GM18520 (cell line): ENCODE results near the gene SPEF1.

Experiments used
- ATAC-seq: cut with Tn5 transposase; IDR thresholded peaks from one replicate; pipeline ENCODE4 v1.9.1; 2021; ENCODE audit not compliant: unreplicated experiment

Gene SPEF1

DNA sequence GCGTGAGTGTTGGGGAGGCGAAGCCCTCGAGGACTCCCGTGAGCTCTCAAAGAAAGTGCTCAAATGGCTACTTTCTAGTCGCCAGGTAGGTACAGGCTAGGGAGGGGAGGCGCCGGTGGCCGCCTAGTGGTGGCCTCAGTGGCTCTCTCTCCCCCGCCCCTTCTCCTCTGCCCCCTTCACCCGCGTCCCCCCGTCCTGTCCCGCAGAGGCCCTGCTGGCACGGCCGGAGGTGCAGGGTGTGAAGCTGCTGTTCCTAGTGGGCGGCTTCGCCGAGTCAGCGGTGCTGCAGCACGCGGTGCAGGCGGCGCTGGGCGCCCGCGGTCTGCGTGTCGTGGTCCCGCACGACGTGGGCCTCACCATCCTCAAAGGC is 30.0 kb downstream of the SPEF1 start:
- no peak for ATAC-seq

DNA sequence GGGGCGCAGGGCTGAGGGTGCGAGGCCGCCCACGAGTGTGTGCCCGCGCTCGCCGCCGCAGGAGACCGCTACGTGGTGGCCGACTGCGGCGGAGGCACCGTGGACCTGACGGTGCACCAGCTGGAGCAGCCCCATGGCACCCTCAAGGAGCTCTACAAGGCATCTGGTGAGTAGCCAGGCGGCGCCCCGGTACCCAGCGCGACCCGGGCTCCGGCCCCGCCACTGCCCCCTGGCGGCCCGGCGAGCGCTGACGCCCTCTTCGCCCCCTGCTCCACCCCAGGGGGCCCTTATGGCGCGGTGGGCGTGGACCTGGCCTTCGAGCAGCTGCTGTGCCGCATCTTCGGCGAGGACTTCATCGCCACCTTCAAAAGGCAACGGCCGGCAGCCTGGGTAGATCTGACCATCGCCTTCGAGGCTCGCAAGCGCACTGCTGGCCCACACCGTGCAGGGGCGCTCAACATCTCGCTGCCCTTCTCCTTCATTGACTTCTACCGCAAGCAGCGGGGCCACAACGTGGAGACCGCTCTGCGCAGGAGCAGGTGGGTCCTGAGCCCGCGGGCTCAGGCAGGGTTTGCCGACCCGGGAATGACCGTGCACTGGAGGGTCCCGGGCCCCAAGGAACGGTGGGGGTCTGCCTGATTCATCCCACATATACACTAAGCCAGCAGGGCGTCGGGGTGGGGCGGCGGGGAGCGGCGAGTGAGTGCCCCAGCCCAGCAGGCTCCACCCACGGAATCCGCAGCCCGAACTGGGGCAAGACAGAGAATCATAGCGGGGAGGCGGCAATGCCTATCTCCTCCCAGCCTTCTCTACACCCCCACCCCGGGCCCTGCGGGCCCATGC is 31.3 kb downstream of the SPEF1 start:
- ATAC-seq, result no peak

DNA sequence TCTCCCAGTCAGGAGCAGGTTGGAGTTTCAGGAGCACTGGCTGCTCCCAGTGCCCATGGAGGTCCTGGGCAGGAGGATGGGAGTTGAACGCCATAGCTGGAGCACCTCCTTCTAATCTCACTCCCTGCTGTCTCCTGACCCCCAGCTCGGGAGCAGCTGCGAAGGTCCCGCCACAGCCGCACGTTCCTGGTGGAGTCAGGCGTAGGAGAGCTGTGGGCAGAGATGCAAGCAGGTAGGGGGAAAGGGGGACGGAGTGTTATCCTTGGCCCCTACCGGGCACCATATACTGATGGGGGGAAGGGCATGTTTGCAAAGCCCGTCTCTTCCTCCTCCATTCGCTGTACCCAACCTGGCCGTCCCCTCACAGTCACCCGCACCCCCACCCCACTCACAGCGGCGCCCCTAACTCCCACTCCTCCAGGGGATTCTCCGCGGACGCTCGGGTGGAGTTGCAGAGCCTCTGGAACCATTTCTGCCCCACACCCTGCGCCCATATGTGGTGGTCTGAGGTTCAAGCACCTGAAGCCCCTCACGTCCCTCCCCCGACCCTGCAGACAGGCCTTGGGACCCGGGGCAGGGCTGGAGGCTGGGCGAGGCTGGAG is 32.1 kb downstream of the SPEF1 start:
- ATAC-seq, result no peak

DNA sequence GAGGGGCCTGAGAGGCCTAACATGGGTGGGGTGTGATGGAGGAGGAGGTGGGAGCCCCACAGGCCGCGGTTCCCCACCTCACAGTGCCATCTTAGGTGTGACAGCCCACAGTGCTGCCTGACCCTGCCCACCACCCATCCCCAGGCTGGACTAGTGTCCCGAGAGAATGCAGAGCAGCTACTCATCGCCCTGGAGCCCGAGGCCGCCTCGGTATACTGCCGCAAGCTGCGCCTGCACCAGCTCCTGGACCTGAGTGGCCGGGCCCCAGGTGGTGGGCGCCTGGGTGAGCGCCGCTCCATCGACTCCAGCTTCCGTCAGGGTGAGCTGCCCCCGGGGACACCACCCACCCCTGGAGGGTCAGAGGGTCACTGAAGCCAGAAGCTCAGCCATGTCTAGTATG is 33.2 kb downstream of the SPEF1 start:
- no peak for ATAC-seq

DNA sequence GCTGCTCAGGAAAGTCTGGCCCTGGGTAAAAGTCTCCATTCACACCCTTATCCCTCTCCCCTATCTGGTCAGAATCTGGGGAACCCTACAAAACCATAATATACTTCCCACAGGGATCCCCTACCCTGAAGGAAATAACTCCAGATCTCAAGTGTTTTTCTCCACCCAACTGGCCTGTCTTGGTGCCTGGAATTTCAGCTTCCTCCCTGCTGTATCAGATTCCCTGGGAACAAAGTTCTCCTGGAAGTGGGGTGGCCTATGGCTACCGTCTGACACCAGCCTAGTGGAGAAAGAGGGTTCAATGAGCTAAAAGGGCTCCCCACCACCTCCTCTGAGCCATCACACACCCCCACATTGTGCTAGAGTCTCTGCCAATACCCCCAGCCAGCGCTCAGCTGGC is 33.8 kb downstream of the SPEF1 start:
- no peak for ATAC-seq

DNA sequence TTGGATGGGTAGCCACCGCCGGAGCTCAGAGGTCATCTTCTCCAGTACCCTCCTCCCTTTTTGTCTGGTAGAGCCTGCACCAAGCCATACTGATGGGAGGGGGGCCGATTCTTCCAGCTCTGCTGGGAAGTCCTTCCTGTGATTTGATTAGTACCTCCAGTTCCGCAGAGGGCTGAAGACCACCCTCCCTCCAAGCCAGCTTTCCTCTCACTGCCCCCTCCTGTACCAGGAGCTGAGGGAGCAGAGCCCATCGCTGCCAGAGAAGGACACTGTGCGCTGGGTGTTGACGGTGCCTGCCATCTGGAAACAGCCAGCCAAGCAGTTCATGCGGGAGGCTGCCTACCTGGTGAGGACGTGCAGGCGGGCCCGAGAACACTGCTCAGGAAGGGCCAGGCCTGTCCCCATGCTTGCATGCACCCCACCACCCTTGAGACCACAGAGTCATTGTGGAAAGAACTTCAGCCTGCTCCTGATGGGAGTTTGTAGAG is 35.5 kb downstream of the SPEF1 start:
- no peak for ATAC-seq

DNA sequence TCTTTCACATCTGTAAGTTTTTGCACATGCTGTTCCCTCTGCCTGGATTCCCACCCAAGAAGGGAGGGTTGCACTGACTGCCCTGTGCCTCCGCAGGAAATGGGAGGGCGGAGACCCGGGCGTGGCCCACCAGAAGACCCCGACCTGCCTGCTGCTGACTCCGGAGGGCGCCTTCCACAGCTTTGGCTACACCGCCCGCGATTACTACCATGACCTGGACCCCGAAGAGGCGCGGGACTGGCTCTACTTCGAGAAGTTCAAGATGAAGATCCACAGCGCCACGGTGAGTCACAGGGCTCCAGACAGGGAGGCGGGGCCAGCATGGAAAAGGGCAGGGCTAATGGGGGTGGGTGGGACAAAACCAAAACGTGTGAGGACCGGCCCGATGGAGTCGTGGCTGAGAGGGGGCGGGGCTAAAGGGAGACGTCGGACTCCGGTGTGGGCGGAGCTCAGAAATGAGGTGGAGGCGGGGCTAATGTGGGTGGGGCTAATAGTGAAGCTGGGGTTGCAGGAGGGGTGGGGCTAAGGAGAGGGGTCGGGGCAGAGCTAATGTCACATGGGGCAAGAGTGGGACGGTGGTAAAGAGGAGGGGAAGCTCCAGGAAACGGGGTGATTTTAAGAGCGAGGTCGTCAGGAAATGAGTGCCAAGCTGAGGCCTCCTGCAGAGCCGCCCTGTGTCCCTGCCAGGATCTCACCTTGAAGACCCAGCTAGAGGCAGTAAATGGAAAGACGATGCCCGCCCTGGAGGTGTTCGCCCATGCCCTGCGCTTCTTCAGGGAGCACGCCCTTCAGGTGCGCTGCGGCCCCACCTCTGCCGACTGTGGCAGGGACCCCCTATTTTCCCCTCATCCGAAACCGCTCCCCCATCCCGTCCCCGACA is 36.2 kb downstream of the SPEF1 start:
- ATAC-seq, result no peak

DNA sequence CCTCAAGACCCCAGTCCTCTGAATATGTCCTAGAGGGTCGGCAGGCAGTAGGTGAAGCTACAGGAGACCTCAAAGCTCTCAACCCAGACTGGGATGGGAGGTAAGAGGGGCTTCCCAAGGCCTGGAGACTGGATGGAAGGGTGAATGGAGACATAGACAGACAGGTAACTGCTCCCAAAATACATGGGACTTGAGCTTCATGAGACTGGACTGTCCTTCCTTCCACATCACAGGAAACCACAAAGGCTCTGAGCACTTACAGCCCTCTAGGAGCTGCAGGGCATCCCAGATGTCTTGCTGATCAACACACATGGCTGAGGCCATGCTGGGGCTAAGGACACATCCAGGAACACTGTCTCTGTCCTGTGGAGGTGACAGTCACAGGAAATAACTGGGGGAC is 37.2 kb downstream of the SPEF1 start:
- no peak for ATAC-seq

DNA sequence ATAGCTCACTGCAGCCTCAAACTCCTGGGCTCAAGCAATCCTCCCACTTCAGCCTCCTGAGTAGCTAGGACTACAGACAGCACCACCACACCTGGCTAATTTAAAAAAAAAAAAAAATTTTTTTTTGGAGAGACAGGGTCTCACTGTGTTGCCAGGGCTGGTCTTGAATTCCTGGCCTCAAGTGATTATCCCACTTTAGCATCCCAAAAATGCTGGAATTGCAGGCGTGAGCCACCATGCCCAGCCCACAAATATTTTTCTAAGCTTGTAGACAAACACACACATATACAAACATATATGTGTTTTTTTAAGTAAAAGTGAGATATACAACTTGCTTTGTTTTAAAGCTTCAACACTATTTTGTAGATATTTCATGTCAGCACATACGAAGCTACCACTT is 38.0 kb downstream of the SPEF1 start:
- ATAC-seq, result no peak

DNA sequence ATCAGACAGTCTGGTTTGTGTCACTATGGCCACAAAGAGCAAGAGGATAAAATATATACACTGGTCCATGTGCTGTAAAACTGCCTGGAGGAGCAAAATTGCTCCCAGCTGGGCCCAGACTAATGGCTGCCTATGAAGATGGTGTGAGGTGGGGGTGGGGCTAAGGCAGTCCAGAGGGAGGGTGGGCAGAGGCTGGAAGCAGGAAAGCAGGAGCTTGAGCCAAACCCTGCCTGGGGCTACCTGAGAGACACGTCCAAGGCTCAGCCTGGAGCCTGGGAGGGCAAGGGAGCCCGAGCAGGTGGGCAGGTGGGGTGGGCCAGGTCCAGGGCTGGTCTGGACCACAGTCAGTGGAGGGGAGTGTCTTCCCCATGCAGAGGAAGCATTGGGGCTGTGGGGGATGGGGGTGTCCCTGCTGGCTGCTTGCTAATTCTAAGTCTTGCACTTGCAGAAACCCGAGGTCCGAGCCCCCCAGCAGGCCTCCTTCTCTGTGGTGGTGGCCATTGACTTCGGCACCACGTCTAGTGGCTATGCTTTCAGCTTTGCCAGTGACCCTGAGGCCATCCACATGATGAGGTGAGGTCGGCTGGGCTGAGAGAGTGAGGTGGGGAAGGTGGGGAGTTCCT is 39.3 kb downstream of the SPEF1 start:
- no peak for ATAC-seq

DNA sequence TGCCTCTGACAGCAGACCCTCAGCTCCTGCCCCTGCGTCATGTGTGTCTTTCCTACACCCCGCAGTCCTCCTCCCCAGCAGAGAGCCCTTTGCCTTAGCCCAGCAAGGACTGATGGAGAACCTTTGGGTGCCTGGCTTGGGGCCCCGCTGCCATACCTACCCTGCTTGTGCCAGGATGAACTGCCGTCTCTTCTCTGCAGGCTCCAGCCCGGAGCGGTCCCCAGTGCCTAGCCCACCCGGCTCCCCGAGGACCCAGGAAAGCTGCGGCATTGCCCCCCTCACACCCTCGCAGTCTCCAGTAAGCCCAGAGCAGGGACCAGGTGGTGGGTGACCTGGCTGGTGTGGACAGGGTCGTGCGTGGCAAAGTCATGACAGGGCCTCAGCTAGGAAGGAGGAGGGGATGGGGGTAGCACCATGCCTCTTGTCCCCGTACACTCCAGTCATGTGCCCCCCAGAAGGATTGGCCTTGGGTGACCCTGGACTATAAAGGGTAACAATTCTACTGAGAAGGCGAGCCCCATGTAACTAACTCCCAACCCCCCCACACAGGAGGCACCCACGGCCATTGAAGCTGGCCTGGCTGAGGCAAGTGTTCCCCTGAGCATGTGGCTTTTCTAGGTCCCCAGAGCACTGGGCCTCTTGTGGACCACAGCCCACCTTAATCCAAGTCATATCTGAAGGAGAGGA is 40.5 kb downstream of the SPEF1 start:
- ATAC-seq, result no peak

DNA sequence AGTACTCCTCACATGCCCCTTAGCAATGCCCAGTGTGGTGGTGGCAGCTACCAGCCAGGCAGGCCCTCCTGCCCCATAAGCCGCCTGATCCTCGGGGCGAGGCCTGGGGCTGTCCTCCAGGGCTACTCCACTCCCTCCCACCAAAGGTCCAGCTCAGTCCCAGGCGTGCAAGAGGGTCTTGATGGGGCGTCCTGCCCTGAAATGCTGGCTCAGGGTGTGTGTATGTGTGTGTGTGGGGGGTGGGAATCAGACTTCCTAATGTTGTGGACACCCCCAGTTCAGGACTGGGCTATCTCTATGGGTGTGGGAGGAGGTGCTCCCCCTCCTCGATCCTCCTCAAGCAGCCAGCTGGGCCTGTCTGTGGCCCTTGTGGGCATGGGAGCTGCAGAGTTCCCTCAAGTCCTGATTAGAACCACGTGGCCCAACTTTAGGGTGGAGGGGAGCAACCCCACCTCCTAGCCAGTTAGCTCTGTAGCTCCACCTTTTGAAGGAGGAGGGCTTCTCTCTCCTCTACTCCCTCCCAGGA is 41.3 kb downstream of the SPEF1 start:
- no peak for ATAC-seq

DNA sequence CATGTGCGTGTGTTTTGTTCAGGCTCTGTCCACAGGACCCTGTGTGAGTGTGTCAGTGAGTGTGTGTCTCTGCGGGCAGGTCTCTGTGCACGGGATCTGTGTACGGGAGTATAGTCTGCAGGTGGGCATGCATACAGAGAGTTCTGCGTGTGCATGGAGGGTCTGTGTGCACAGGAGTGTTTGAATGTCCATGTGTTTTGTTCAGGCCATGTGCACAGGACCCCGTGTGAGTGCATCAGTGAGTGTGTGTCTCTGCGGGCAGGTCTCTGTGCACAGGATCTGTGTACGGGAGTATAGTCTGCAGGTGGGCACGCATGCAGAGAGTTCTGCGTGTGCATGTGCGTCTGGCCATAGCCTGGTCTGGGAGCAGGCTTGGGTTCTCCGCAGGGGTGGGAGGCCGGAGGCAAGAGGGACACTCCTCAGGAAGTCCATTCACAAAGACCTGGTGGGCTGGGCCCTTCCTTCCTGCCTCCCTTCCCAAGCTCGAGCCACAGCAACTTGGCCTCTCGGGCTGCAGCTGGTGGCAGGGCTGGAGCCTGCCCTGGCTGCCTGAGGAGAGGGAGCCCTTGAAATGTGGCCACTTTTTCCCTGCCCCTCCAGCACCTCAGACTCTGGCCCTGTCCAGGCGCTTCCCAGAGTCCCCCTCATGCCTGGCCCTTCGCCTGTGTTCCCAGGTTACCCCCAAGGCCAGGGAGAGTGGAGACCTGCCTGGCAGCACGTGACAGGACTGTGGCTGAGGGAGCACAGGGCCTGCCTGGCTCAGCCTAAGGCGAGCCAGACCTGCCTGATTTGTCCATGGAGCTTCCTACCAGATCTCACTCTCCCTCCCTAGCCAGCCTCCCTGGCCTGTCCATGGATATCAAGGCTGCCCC is 42.0 kb downstream of the SPEF1 start:
- ATAC-seq, result no peak

DNA sequence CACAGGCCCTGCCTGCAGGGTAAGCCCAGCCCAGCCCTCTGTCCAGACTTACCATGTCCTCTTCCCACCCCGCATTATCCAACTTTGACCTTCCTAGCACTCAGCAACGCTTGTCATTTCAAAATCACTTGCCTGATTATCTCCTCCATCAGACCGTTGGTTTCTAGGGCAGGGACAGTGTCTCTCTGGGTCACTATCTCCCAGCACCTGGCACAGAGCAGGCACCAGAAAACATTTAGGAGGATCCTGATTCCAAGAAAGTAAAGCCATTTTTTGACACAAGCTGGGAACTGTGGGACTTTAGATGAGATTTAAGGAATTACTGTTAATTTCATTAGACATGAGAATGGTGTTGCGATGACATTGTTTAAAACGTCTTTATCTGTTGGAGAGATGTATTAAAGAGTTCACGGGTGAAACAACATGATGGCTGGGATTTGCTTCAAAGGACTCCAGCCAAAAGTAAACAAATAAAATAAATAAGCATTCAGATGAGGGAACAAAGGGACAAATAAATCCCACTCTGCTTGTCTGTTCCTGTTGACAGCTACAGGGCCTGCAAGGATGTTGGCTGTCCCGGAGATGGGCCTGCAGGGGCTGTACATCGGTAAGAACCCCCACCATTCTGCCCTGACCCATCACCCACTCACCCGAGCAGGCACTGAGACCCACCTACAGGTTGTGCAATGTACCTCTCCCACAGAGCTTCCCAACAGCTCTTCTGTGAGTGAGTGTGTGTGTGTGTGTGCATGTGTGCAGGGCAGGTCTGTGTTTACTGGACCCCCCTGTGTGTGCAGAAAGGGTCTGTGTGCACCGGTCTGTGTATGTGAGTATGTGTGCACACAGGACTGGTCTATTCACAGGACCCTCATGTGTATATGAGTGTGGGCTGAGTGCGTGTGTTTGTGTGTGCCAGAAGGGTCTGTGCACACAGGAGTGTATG is 42.9 kb downstream of the SPEF1 start:
- no peak for ATAC-seq

DNA sequence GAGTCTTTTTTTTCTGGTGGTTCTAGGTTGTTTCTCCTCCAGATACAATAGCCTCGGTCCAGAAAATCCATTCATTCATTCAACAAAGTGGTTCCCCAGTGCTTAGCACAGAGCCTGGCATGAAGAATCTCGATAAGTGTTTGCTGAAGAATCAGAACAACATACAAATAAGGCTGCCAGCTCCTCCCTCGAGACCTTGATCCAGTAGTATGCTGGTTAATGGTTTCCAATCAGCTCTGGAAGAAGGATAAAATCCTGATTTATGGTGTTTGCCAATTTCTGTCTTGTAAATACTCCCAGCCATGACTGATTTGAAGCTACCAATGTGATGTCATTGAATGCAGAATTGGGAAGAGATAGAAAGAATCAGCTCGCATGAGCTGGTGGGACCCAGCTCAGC is 45.5 kb downstream of the SPEF1 start:
- no peak for ATAC-seq

DNA sequence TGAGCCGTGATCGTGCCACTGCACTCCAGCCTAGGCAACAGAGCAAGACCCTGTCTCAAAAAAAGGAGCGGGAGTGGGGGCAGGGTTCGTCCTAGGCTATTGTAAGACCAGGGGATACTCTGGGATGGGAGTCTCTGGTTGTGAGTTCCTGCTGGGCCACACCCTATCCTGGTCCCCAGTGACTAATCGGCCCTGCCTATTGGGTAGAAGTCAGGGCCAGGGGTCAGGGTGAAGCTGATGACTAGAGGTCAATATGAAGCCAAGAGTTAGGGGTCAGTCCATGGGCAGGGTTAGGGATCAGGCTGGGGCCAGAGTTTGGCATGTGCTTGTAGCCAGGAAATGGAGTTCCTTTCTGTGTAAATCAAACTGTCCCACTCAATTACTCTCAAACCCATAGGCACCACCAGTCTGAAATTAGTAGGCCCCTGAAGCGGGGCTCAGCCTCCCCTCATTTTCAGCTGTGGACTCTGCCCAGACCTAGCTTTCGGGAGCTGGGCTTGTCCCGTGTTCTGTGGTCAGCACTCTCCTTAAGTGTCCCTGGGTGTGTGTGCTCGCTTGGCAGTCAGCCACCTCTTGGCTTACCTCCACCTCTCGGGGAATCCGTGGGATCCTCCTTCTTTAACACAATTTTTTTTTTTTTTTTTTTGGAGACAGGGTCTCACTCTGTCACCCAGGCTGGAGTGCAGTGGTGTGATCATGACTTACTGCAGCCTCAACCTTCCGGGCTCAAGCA is 47.0 kb downstream of the SPEF1 start:
- ATAC-seq, result no peak

DNA sequence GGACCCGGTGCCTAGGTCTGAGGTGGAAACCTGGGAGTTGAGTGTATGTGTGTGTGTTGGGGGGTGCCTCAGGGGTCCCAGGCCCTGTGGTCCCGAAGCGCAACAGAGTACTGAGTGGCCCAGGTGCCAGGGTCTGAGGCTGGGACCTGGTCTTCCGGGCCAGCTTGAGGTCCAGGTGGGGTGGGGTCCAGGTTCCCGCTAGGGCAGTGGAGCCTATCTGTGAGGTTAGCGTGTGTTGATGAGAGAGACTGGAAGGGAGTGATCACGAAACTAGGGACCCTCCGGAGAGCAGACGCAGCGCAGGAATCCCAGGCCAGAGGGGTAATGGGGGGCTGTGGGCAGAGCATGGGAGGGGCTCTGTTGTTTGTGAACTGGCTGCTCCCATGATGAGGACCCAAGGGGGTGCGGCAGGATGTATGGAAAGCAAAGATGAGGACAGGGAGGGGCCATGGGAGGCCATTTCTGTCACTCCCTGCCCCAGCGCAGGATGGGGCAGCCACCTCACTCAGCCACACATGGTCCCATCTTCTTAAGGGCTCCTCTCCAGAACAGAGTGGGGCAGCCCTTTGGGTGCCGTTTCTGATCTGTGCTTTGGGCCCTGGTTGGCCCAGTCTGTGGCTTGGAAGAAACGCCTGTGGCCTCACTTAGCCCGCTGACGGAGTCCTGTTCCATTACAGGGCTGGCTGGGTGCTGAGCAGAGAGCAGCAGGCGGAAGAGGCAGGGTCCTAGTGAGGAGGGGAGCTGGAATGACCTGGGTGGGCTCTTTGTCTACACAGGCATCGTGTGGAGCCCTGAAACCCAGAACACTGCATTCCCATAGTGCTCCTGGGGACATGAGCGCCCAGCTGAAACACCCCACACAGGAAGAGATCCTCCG is 47.9 kb downstream of the SPEF1 start:
- ATAC-seq, result no peak
